Posterior cingulate gyrus (tissue), 11 donors: ENCODE data around the gene SAYSD1.
A peak's percentile ranks its signal among the peaks of the same experiment; 100 is the strongest.

Experiments used
- DNase-seq, 10 donors: peaks; one replicate each; pipeline versions ENCODE4 v3.0.0 to v3.0.0-alpha.2; 2020 to 2021; ENCODE audit warnings: mixed read lengths in 3 of 10
- intact Hi-C: fragments of 100-400 bp; cut with DNase I; formaldehyde crosslinking; loops from one replicate; pipeline ENCODE4 v1.15.1; 2023

SAYSD1 gene

DNA sequence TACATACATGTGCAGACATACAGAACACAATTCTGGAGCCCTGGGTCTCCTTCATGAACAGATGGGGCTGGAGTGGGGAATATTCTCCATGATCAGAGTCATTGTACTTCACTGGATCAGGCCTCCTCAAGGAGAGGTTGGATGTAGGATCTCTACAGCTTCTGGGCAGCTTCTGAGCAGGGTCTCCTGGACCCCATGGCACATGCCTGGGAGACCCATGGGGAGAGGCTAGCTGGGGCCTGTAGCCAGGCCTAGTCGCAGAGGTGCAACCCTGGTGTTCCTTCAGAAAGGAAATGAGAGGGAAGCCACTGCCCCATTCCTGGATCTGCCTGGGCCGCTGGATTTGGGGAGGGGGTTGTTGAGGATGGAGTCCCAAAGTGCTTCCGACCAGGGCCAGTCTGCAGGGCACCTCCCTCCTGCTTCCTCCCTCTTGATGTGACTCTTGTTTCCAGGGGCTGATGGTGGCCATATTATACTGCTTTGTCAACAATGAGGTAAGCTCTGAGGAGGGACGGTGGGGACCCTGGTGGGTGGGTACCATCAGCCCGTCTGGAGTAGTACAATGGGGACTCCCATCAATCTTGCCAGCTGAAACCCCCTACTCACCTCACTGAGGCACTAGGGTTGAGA, 34.6 kb downstream of the SAYSD1 start:
- DNase-seq: no peak
- intact Hi-C loops: no loop called here

DNA sequence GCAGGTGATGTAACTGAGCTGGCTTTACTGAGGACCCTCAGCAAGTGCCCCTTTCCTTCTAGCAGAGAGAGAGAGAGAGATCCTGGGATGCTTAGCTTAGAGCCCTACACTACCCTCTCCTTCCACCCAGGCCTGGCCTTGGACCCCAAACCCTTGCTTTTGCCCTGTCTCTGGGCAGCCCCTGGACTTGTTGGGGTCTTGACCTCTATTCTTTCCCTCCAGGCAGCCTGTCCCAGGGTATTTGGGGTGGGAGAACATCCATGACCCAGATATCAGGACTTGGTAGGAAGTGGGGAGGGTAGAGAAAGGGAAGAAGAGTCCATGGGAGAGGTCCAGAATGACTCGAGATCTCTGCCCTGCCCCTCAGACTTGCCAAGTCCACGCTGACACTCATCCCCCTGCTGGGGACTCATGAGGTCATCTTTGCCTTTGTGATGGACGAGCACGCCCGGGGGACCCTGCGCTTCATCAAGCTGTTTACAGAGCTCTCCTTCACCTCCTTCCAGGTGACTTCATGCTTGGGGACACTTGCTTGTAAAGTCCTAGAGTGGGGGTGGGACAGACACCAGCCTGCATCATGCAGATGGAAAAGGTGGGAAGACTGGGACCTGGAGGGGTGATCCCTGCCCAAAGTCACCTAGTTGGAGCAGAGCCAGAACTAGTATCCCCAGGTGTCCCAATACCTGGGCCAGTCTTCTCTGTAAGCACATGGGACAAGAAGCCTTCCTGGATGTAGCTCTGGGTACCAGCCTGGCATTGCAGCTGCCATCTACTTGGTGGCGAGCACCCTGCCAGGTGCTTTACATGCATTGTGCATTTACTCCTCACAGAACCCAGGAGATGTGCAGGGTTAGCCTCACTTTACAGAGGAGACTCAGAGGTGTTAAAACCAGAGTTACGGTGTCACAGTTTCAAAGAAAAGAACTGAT, 35.5 kb downstream of the SAYSD1 start:
- no peak for DNase-seq
- intact Hi-C loops: no loop called here

DNA sequence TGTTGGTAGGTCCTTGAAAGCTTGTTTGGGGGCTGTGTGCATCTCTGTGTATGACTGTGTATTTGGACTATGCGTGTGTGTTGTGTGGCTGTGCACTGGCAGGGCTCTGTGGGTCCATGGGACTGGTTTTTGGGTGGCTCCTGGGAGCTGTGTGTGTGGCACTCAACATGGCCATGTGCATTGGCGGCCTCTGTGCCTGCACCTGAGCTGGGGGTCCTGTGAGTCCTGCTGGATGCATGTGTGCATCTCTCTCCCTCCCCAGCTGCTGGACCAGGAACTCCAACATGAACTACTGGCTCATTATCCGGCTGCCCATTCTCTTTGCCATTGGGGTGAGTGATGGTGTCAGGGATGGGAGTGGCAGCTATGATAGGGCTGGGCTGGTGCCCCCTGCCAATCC, 36.3 kb downstream of the SAYSD1 start:
- intact Hi-C loops: no loop called here
- no peak for DNase-seq

DNA sequence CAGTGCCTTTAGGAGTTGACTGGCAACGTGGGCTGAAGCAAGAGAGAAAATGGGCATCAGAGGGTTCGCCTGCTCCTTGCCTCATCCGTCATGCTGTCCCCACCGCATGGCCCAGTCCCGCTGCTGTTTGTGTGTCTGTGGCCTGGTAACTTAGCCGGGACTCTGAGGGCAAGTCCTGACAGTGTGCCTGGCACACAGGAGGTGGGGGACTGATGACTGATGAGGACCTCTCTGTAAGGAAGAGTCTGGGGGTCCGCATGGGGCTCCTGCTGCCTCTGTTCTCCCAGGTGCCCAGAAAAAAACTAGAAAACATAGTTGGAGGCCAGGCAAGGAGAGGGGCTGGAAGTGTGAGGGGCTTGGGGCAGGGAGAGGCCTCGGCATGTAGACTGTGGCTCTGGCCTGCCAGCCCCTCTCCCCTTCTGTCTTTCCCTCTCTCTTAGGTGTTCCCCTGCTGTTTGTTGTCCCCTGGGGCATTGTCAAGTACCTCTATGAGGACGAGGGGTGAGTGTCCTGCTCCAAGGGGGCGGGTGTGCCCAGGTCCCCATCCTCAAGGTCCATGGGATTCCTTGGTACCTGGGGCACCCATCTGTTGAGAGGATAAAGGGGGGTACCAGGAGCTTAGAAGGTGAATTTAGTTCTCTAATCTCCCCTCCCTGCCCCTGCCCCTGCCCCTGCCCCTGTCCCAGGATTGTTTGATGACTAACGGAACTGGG, 36.9 kb downstream of the SAYSD1 start:
- peak in 1 of 10 donors; percentile 62 for DNase-seq
- intact Hi-C loops: no loop called here

DNA sequence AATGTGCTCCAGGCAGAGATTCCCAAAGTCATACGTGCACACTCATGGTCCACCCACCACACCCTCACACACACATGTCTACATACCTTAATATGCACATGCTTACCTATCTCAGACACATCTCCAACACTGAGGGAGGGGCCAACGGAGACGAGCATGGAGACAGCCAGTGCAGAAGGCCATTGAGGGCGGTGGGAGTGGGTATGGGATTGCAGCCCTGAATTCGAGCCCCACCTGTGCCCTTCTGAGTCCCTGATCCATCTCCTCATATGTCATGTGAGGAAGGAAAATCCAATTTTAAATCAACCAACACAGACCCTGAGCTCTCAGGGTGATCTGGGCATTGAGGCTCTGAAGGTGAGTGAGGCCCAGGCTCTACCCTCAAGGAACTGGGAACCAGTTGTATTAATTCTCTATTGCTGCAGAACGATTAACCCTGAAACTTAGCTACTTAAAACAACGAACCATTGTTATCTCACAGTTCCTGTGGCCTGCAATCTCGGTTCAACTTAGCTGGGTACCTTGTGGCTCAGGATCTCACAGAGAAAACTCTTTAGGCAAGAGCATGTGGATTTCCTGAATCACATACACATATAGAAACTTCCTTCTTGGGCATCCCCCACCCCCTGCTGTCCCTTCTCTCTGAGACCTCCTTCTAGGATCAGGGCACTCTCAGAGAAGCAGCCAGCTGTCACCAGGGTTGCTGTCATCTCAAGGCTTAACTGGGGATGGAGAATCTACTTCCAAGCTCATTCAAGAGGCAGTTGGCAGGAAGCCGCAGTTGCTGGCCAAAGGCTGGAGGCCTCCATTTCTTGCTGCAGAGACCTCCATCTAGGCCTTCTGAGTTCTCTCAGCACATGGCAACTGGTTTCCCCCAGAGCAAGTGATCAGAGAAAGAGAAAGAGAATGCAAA, 38.1 kb downstream of the SAYSD1 start:
- DNase-seq: no peak
- intact Hi-C loops: no loop called here

DNA sequence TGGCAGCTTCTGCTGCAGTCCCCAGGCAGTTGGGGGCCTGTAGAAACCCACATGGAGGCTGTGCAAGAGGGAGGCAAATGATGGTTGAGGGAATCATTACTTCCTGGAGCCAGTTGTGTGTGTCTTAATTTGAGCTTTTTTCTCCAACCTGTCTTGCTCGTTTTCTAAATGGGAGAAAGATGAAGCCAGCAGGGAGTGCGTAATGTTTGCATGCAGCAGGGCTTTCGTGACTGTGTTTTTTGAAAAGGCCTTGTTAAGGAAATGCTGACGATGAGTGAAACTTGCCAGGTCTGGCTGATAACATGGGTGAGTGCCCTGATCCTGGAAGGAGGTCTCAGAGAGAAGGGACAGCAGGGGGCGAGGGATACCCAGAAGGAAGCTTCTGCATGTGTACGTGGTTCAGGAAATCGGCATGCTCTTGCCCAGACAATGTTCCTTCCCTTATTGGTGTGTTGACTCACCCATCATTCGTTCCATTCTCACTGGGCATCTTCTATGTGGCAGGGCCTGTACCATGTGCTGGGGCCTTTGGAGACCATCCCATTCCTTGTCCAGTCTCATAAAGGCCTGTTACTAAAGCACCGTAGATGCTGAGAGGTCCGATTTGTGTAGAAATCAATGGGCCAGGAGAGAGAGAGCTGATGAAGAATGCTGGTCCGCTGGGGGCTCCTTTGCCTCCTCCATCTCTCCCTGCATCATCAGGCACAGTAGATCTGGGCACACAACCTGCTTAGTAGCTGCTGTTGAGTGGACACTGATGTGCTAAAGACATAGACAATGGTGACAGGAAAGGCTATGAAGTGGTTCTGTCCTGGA, 39.0 kb downstream of the SAYSD1 start:
- intact Hi-C loops: no loop called here

DNA sequence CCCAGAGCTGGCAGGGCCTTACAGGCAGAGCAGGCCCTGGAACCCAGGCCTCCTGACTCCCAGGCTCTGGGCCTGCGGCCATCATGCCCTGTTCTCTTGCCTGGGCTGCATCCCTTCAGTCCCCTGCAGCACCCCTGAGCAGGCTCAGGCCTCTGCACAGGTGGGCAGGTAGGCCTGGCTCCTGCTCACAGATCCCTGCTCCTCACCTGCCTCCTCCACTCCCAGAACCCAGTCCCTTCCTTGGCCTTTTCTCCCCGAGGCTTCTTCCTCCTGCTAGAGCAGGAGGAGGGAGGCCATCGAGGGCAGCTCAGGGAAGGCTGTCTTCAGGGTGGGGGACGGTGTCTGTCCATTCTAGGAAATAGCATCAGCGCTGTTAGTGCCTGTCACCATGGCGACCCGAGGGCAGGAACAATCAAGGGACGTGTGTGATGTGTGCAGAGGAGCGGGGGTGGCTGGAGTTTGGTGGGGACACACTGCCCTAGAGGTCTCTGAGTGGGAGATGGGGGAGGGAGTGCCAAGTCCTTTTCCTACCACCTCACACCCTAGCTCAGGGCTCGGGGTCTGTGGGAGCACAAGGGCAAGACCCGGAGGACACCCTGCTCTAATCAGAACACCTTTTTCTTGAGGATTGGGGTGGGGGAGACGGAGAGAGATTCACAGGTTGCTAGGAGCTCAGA, 39.8 kb downstream of the SAYSD1 start:
- DNase-seq: peak in 2 of 10 donors; percentile 33 to 43
- intact Hi-C loops: no loop called here

More for the DNA sequence above, 39.0 kb downstream of the SAYSD1 start:
- no peak for DNase-seq

DNA sequence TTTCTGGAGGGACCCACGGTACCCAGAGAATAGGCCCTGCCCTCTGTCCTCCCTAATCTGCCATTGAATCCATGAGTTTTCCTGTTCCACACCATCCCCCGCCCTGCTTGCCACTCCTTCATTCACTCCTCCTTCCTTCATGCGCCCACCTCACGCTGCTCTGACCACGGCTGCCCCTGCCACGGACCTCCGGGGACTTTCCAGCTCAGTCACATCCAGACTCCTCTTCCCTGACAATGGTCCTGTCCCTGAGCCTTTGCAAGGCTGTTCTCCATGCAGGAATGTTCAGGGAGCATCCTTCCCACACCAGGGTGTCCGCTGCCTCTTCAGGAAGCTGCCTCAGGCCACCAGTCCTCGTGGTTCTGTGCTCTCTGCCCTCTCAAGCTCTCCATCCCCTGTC, 40.5 kb downstream of the SAYSD1 start:
- intact Hi-C loops: no loop called here
- DNase-seq: no peak

DNA sequence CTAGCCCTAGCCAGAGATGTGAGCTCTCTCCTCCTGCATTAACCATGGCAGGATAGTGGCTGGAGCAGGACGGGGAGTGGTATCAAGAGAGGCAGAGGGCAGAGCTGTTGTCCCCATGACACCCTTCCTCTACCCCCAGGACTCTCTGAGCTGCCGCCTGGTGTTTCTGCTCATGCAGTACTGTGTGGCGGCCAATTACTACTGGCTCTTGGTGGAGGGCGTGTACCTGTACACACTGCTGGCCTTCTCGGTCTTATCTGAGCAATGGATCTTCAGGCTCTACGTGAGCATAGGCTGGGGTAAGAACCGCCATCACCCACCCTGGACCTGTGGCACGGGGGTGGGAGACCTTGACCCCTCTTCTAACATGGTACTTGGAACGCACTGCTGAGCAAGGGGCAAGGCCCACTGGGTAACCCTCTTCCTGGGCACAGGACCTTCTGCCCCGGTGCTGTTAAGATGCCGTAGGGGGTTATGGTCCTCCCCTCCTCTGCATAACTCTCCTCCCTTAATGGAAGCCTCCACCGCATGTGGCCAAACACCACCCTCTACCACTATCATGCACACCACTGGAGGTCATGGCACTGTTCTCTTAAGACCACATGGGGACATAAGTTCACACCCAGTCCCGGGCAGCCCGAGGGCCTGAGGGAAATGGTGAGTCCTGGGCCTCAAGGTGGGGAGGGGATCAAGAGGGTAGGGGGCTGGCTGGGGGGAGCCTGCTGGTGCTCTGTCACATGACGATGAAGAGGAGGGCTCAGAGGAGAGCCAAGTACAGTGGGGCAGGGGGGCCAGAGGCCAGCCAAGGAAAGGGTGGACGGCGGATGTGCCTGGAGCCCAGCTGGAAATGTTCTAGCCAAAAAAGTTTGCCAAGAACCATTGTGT, 41.3 kb downstream of the SAYSD1 start:
- intact Hi-C loops: no loop called here

DNA sequence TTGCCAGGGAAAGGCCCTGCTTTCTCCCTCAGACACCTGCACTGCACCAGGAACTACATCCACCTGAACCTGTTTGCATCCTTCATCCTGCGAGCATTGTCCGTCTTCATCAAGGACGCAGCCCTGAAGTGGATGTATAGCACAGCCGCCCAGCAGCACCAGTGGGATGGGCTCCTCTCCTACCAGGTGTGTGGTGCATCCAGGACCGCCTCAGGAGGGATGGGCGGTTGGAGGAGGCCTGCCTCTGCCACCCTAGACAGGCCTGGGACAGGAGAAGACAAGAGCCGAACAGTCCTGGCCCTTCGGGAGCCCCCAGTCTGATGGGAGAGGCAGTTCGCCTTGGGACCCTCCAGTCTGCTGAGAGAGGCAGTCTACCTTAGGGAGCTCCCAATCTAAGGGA, 42.2 kb downstream of the SAYSD1 start:
- DNase-seq: peak in 1 of 10 donors; percentile 29

More for the DNA sequence above, 41.3 kb downstream of the SAYSD1 start:
- DNase-seq: peak in 2 of 10 donors; percentile 32 to 54

DNA sequence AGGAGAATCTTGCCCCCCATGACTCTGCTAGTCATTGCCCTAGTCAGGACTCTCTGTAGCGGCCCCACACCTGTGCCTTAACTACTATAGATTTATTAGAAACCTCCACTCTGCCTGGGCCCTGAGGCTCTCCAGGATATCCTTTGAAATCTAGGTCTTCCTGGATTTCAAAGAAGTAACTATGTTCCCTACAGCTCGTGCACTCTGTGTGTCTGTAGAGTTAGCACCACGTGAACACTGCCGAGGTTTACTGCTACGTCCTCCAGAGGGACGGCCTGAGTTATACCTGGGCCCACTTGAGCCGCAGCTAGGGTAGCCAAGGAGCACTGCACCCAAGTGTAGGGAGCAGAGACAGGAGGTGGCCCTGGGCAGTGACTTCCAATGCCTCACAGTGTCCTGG, 46.6 kb downstream of the SAYSD1 start:
- intact Hi-C loops: no loop called here
- peak in 1 of 10 donors; percentile 18 for DNase-seq

More for the DNA sequence above, 42.2 kb downstream of the SAYSD1 start:
- intact Hi-C loops: no loop called here

DNA sequence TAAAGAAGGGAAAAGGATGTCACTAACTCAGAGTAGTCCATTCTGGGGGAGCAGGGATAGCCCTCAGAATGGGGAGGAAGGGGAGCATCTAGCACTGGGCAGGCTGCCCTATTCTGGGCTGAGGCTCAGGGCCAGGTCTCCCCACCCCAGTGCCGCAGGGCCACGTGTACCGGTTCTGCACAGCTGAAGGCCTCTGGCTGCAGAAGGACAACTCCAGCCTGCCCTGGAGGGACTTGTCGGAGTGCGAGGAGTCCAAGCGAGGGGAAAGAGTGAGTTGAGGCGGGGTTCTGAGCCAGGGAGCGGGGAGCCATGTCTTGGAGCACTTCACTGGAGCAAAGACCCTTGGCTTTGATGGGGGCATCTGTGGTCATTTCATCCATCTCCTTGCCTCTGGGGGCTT, 49.4 kb downstream of the SAYSD1 start:
- intact Hi-C loops: no loop called here
- DNase-seq: peak in 2 of 10 donors; percentile 39 to 64

DNA sequence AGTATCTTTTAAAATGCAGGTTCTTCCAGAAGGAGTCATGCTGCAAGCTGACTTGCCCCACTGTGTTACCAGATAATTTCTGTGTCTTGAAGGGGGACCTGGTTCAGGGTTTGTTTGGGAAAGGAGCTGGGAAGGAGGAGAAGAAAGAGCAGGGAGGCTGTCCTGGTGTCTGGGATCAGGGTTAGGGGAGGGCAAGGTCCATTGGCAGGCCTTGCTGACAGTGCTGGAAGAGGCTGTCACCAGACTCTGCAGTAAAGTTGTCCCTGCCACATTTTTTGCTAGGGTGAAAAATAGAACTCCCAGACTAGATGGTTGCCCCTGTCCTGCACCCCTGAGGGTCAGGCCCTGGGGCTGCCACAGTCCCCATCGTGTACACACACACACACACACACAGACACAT, 51.5 kb downstream of the SAYSD1 start:
- intact Hi-C loops: no loop called here
- peak in 1 of 10 donors; percentile 24 for DNase-seq

DNA sequence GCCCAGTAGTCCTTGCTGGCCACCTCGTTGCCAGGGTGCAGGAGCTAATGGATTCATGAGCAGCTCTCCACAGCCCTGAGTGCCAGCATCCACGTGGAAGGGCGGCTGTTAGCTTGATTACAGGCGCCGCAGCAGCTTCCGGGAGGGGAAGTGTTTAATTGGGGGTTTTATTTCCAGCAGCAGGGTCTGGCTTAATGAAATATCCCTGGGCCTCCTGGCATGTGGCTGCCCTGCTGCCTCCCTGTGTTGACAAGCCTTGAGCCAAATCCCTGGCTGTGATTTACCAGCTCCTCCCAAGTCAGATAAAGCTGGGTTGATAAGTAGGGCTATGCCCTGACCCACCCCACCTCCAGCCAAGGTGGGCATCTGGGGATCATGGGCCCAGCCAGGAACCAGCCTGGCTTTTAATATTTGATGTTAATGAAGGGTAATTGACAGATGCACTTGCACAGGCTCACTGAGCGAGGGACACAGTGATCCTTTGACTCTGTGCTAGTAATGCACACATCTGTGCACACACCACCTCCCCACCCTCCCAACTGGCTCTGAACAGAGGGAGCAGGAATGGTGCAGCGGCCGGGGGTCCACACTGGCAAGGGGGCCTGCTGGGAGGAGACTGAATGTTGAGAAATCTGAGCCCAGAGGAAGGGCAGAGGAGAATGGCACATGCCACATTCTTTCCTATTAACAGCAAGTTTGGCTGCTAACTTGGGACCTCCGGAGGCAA, 52.8 kb downstream of the SAYSD1 start:
- peak in 2 of 10 donors; percentile 37 to 66 for DNase-seq
- intact Hi-C loops: no loop called here

DNA sequence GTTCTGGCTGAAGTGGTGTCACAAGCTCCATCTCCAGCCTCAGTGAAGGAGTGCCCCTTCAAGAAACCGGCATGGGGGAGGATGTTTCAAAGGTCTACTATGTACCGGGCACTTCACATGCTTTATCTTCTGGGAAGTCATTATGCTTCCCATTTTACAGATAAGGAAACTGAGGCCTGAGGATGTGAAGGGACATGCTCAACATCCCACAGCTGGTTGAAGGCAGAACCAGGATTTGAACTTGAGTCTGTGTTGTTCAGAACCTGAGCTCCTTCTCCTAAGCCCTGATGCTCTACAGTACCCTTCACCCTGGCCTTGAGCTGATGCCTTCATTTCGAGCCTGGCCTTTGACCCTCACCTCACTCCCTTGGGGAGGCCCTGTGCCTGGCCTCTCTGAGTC, 53.4 kb downstream of the SAYSD1 start:
- intact Hi-C loops: no loop called here
- peak in 1 of 10 donors; percentile 32 for DNase-seq

DNA sequence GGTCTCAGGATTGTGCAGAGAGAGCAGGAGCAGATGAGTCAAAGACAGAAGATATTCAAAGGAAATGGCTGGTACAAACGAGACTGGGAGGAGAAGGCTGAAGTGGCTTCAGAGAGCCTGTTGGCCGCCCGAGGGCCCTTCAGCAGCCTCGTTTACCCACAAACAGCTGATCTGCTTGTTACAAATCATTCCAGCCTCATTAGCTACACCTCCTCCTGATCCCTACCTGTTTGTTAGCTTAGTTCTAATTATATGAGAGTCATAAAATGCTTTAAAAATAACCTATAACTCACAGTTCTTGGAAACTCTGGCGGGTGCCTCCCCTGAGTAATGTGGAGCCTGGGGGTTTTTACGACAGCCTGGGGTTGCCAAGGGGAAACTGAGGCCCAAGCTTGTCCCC, 53.8 kb downstream of the SAYSD1 start:
- intact Hi-C loops: no loop called here
- DNase-seq: peak in 2 of 10 donors; percentile 9 to 21
